CD4-positive, alpha-beta T cell (primary cell): ENCODE data around the gene FARS2. TPM values are rescaled to one million over a fixed set of nuclear protein-coding genes. Genes with fewer than 3 reads are reported as not detected.

ENCODE experiments used
- ATAC-seq: fragments of 200-7000 bp; cut with Tn5 transposase; one replicate; pipeline ENCODE4 v1.10.0; 2022; ENCODE audit warnings: mild to moderate bottlenecking; ENCODE audit not compliant: poor library complexity
- CTCF ChIA-PET: fragments of 350-600 bp; sonication (Branson Sonifier 250); formaldehyde crosslinking; loops from one replicate; lab custom pipeline; 2021; ENCODE audit warnings: antibody characterized with exemption, inconsistent platforms; lab: Charles Lee
- POLR2A ChIA-PET: fragments of 350-600 bp; sonication (Branson Sonifier 250); formaldehyde crosslinking; loops from one replicate; lab custom pipeline; 2021; ENCODE audit warnings: antibody characterized with exemption, inconsistent platforms; lab: Charles Lee
- DNase-seq, 14 experiments: peaks; one replicate each; pipeline ENCODE4 v3.0.0-alpha.2; 2013 to 2020; ENCODE audit warnings: mixed read lengths in 2 of 14
- H3K27ac ChIP-seq, 2 donors: one replicate each; pipeline versions ENCODE4 v1.5.1 to v1.7.0; 2013; ENCODE audit warnings: low read length in 2 of 2, low read depth in 1 of 2, mild to moderate bottlenecking in 1 of 2
- H3K27me3 ChIP-seq, 2 experiments: 1 replicate in 1 of 2; 2 replicates in 1 of 2; pipeline versions ENCODE4 v1.6.1 to v1.7.0; 2013; ENCODE audit warnings: low read length in 2 of 2, control low read depth in 1 of 2, mild to moderate bottlenecking in 1 of 2, moderate library complexity in 1 of 2; ENCODE audit not compliant: insufficient read depth in 2 of 2, control insufficient read depth in 1 of 2
- H3K36me3 ChIP-seq: one replicate; pipeline ENCODE4 v1.6.1; 2013; ENCODE audit warnings: low read length, control low read depth; ENCODE audit not compliant: insufficient read depth
- H3K4me1 ChIP-seq: one replicate; pipeline ENCODE4 v1.6.1; 2013; ENCODE audit warnings: low read length, control low read depth; ENCODE audit not compliant: insufficient read depth
- H3K4me3 ChIP-seq: one replicate; pipeline ENCODE4 v1.5.1; 2013; ENCODE audit warnings: mild to moderate bottlenecking, low read length, moderate library complexity
- H3K9me3 ChIP-seq, 2 experiments: 1 replicate in 1 of 2; 2 replicates in 1 of 2; pipeline versions ENCODE4 v1.6.1 to v1.7.0; 2013; ENCODE audit warnings: low read length in 2 of 2, mild to moderate bottlenecking in 2 of 2, control low read depth in 1 of 2, moderate library complexity in 1 of 2; ENCODE audit not compliant: control insufficient read depth in 1 of 2, insufficient read depth in 1 of 2
- H3K27ac Mint-ChIP-seq: one replicate; pipeline ENCODE4 v1.8.0; 2020; ENCODE audit warnings: mixed read lengths
- H3K27me3 Mint-ChIP-seq: one replicate; pipeline ENCODE4 v1.8.0; 2021; ENCODE audit warnings: mixed read lengths
- H3K36me3 Mint-ChIP-seq: one replicate; pipeline ENCODE4 v1.8.0; 2021; ENCODE audit warnings: low read depth, mixed read lengths
- H3K4me1 Mint-ChIP-seq: one replicate; pipeline ENCODE4 v1.8.0; 2021; ENCODE audit warnings: low read depth, mixed read lengths
- H3K4me3 Mint-ChIP-seq: one replicate; pipeline ENCODE4 v1.8.0; 2020; ENCODE audit warnings: mild to moderate bottlenecking, mixed read lengths
- H3K9me3 Mint-ChIP-seq: one replicate; pipeline ENCODE4 v1.8.0; 2020; ENCODE audit warnings: mixed read lengths
- intact Hi-C, 2 experiments: fragments of 100-400 bp; cut with DNase I in 1 of 2; cut with micrococcal nuclease in 1 of 2; formaldehyde crosslinking; loops; one replicate each; pipeline versions ENCODE4 v1.15.1 to v1.9.0; 2023 to 2025; cut with DNase I, micrococcal nuclease
- total RNA-seq, 174 experiments: library from RNA in 2 of 174; stranded (reverse) in 2 of 174; gene quantifications; one replicate each; pipeline ENCODE4 v1.2.3 and lab custom pipeline; 2021 to 2026
- TF ChIP-seq, protein P1 (sequence below): fragments of 200-600 bp; IDR thresholded peaks from one replicate; pipeline ENCODE4 v1.8.0; 2022; ENCODE audit warnings: antibody characterized with exemption, mild to moderate bottlenecking

The FARS2 gene
- total RNA-seq, 2 experiments from 2014 or later = 12.6 to 12.8 TPM

DNA sequence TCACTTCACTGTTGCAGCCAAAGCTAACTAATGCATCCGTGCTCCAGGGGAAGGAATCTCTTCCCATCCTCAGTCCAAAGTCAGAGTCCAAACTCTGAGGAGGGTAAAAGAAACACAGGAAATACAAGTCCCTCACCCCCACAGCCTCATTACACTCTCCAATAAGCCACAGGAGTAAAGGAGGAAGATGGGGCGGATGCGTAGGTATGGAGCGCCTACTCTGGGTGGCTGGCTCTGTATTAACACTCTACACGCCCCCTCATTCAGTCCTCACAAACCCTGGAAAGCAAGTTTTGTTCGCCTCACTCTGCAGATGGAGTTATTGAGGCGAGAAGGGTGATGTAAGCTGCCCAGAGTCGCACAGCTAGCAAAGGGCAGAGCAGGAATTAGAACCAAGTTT lies 502.6 kb downstream of the FARS2 start:
- POLR2A ChIA-PET = no interaction called here
- Mint-ChIP-seq H3K4me3 (no peak overlapping the region), H3K27ac (no peak overlapping the region), H3K9me3 (no peaks in the 10 kb centered on the region), H3K27me3 (no peaks in the 10 kb centered on the region), H3K36me3 (peaks cover 30% of the 10 kb centered on the region), H3K4me1 (no peaks in the 10 kb centered on the region)
- intact Hi-C loops = no loop called here
- Histone ChIP-seq H3K9me3 (peaks cover 0 to 16% of the 10 kb centered on the region in 2 experiments), H3K4me3 (no peak overlapping the region), H3K27ac (no peak overlapping the region), H3K36me3 (no peaks in the 10 kb centered on the region), H3K27me3 (no peaks in the 10 kb centered on the region), H3K4me1 (no peaks in the 10 kb centered on the region)
- no peak for DNase-seq
- no peak for ATAC-seq
- TF ChIP-seq, protein P1, sequence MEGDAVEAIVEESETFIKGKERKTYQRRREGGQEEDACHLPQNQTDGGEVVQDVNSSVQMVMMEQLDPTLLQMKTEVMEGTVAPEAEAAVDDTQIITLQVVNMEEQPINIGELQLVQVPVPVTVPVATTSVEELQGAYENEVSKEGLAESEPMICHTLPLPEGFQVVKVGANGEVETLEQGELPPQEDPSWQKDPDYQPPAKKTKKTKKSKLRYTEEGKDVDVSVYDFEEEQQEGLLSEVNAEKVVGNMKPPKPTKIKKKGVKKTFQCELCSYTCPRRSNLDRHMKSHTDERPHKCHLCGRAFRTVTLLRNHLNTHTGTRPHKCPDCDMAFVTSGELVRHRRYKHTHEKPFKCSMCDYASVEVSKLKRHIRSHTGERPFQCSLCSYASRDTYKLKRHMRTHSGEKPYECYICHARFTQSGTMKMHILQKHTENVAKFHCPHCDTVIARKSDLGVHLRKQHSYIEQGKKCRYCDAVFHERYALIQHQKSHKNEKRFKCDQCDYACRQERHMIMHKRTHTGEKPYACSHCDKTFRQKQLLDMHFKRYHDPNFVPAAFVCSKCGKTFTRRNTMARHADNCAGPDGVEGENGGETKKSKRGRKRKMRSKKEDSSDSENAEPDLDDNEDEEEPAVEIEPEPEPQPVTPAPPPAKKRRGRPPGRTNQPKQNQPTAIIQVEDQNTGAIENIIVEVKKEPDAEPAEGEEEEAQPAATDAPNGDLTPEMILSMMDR = no peak
- CTCF ChIA-PET = no interaction called here

DNA sequence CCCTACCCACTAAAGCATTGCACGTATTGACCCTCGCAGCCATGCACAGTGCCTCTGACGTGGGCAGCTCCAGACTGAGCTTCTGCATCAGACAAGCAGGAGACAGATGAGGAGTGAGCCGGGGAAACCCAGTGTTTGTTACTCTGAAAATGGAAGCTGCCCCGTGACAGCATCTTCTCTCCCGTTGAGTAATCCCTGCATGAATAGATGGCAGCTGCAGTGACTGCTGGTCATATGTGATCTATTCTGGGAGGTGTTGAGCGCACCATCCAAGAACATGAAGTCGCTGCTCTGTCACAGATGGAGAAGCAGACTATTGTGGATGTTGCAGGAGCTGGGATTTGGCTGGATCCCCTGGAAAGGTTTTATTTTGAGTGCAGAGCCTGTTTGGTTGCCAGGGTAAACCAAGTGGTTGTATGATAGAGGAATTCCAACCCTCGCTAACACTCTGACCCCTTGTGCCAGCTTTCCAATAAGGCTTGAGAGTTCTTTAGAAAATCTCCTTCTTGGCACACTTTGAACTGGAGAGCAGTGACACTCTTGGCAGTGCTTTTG lies 503.2 kb downstream of the FARS2 start:
- ATAC-seq (no peak), DNase-seq (no peak)
- ChIA-PET POLR2A (no interaction called here), CTCF (no interaction called here)
- TF ChIP-seq, protein P1 = no peak
- intact Hi-C loops = no loop called here
- Histone ChIP-seq H3K27ac (no peak overlapping the region), H3K4me1 (no peaks in the 10 kb centered on the region), H3K9me3 (peaks cover 0 to 19% of the 10 kb centered on the region in 2 experiments), H3K4me3 (no peak overlapping the region), H3K36me3 (no peaks in the 10 kb centered on the region), H3K27me3 (no peaks in the 10 kb centered on the region)
- Mint-ChIP-seq H3K36me3 (peaks cover 30% of the 10 kb centered on the region), H3K27me3 (no peaks in the 10 kb centered on the region), H3K9me3 (no peaks in the 10 kb centered on the region), H3K4me1 (no peaks in the 10 kb centered on the region), H3K4me3 (no peak overlapping the region), H3K27ac (no peak overlapping the region)

DNA sequence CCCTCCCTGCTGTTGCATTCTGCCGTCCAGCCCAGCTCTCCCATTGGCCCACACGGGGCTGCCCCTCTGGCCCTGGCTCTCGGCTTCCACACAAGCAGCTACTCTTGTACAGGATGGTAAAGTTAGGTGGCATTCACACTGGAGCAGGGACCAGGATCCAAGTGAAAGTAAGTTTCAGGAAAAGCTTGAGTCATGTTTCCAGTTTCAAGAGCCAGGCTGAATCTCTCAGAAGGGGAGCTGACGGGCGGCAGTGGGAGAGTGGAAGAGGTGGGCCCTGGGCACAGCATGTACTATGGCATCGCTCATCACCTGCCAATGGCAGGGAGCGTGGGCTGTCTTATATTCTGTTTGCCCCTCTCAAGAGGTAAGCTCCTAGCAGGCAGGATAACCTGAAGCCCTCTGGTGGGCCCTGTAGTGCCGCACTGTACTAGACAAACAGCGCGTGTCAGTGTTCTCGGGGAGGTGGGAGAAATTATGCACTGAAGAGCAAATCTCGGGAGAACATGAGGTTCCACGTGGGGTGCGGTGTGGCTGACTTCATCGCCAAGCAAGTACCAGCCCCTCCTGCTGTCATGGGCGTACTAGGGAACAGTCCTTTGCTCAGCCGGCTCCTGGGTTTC lies 503.9 kb downstream of the FARS2 start:
- no peak overlapping the region for H3K4me3 Mint-ChIP-seq
- Histone ChIP-seq H3K9me3 (peaks cover 0 to 20% of the 10 kb centered on the region in 2 experiments), H3K27me3 (no peaks in the 10 kb centered on the region), H3K4me1 (no peaks in the 10 kb centered on the region), H3K36me3 (no peaks in the 10 kb centered on the region), H3K4me3 (no peak overlapping the region), H3K27ac (no peak overlapping the region)
- POLR2A ChIA-PET = interaction anchor here (0.7 kb wide), 1 partner anchor 67 kb away, joined by 3 read pairs; no protein-coding TSS in a partner anchor
- TF ChIP-seq, protein P1 = no peak
- ATAC-seq = no peak
- peaks cover 36% of the 10 kb centered on the region for H3K36me3 Mint-ChIP-seq
- intact Hi-C loops = no loop called here
- no peak overlapping the region for H3K27ac Mint-ChIP-seq
- H3K9me3 Mint-ChIP-seq = no peaks in the 10 kb centered on the region
- DNase-seq = no peak
- H3K4me1 Mint-ChIP-seq = no peaks in the 10 kb centered on the region
- no peaks in the 10 kb centered on the region for H3K27me3 Mint-ChIP-seq
- CTCF ChIA-PET = no interaction called here
